Stimulated activated CD4-positive, alpha-beta T cell treated with anti-CD3 and anti-CD28 coated beads, Interleukin-2, amount 100 ng/mL, for 48 hours (primary cell): ENCODE results near the gene FBXO24.
"Not testable (repeated sequence)": the region's sequence is repeated elsewhere in the genome, so short reads cannot be mapped to it uniquely, and the experiment has no call there.

Experiments used
- DNase-seq, 2 donors: peaks; one replicate each; pipeline ENCODE4 v3.0.0-alpha.2; 2020

The FBXO24 gene

GRCh38 chr7:100586266-100587025 is at the start of gene FBXO24:
Gene FBXO24, plus strand, starts transcription at chr7:100586328. Its CDS starts 298 bp downstream, at chr7:100586626.
- peak; percentile 97 to 99 for DNase-seq

GRCh38 chr7:100536695-100537094 is 49.4 kb upstream of the FBXO24 start:
- not testable (repeated sequence) for DNase-seq

- no peak for DNase-seq
Observed at GRCh38 chr7:100538348-100538653, 47.8 kb upstream of the FBXO24 start.

GRCh38 chr7:100538654-100539435 is 47.3 kb upstream of the FBXO24 start, which contains the start of gene AGFG2:
Gene AGFG2, plus strand, starts transcription at chr7:100539203. Its CDS starts 144 bp downstream, at chr7:100539347.
- DNase-seq = peak; percentile 100

- no peak for DNase-seq
Observed at GRCh38 chr7:100539436-100540006, 46.6 kb upstream of the FBXO24 start.

GRCh38 chr7:100540073-100540723 is 45.9 kb upstream of the FBXO24 start:
- DNase-seq = no peak

GRCh38 chr7:100541309-100541708 is 44.8 kb upstream of the FBXO24 start:
- DNase-seq = not testable (repeated sequence)

- no peak for DNase-seq
Observed at GRCh38 chr7:100543586-100543985, 42.5 kb upstream of the FBXO24 start.

- no peak for DNase-seq
Observed at GRCh38 chr7:100544386-100544785, 41.7 kb upstream of the FBXO24 start.

GRCh38 chr7:100544967-100545359 is 41.2 kb upstream of the FBXO24 start:
- DNase-seq = no peak

- peak; percentile 53 to 54 for DNase-seq
Observed at GRCh38 chr7:100545360-100546128, 40.6 kb upstream of the FBXO24 start.

GRCh38 chr7:100546129-100546925 is 39.8 kb upstream of the FBXO24 start:
- DNase-seq = no peak

GRCh38 chr7:100546926-100547800 is 39.0 kb upstream of the FBXO24 start:
- DNase-seq = no peak

- no peak for DNase-seq
Observed at GRCh38 chr7:100547872-100548271, 38.3 kb upstream of the FBXO24 start.

- not testable (repeated sequence) for DNase-seq
Observed at GRCh38 chr7:100548446-100548845, 37.7 kb upstream of the FBXO24 start.

- DNase-seq = no peak
Observed at GRCh38 chr7:100552532-100552931, 33.6 kb upstream of the FBXO24 start.

- DNase-seq = no peak
Observed at GRCh38 chr7:100553032-100553431, 33.1 kb upstream of the FBXO24 start.

- DNase-seq = no peak
Observed at GRCh38 chr7:100555701-100556100, 30.4 kb upstream of the FBXO24 start.

GRCh38 chr7:100556541-100556940 is 29.6 kb upstream of the FBXO24 start:
- DNase-seq = no peak

- no peak for DNase-seq
Observed at GRCh38 chr7:100559127-100559526, 27.0 kb upstream of the FBXO24 start.
